H1 (cell line): ENCODE measurements around the gene PRKN. TPM values are rescaled to one million over a fixed set of nuclear protein-coding genes. Genes with fewer than 3 reads are reported as not detected.

ENCODE experiments used
- CTCF ChIA-PET: fragments of 300-600 bp; sonication (Branson Sonifier 250); formaldehyde crosslinking; loops from one replicate; lab custom pipeline; 2021; ENCODE audit not compliant: partially characterized antibody; lab: Charles Lee
- POLR2A ChIA-PET: fragments of 300-600 bp; sonication (Branson Sonifier 250); formaldehyde crosslinking; loops from one replicate; lab custom pipeline; 2021; ENCODE audit warnings: inconsistent platforms; ENCODE audit not compliant: partially characterized antibody; lab: Charles Lee
- DNase-seq, 2 experiments: peaks; one replicate each; pipeline versions ENCODE4 v3.0.0 to v3.0.0-alpha.2; 2010 to 2022; ENCODE audit warnings: low spot score in 2 of 2, low read depth in 1 of 2, mixed read lengths in 1 of 2
- FAIRE-seq: peaks from 2 replicates; lab custom pipeline; 2011; peaks lifted over from hg19 to GRCh38; lab: Jason Lieb, UNC
- H2AFZ ChIP-seq: 2 replicates; pipeline ENCODE4 v1.8.1; 2012; ENCODE audit warnings: low read length, inconsistent platforms
- H2AK5ac ChIP-seq: 2 replicates; pipeline ENCODE4 v1.6.1; 2013; ENCODE audit warnings: low read depth, low read length
- H2BK120ac ChIP-seq: replicated peaks from 2 replicates; pipeline ENCODE3; 2013; ENCODE audit warnings: low read depth, low read length, inconsistent platforms
- H2BK12ac ChIP-seq: 2 replicates; pipeline ENCODE4 v1.6.1; 2013; ENCODE audit warnings: low read depth, low read length
- H2BK15ac ChIP-seq: 2 replicates; pipeline ENCODE4 v1.6.1; 2013; ENCODE audit warnings: low read length
- H2BK20ac ChIP-seq: 2 replicates; pipeline ENCODE4 v1.6.1; 2013; ENCODE audit warnings: low read length
- H2BK5ac ChIP-seq: 2 replicates; pipeline ENCODE4 v1.6.1; 2013; ENCODE audit warnings: low read depth, low read length
- H3K14ac ChIP-seq: 2 replicates; pipeline ENCODE4 v1.6.1; 2013; ENCODE audit warnings: inconsistent platforms; ENCODE audit not compliant: insufficient read length
- H3K18ac ChIP-seq: 2 replicates; pipeline ENCODE4 v1.6.1; 2013; ENCODE audit warnings: low read length; ENCODE audit errors: extremely low read depth
- H3K23ac ChIP-seq: 2 replicates; pipeline ENCODE4 v1.6.1; 2013; ENCODE audit warnings: inconsistent platforms; ENCODE audit not compliant: insufficient read length
- H3K23me2 ChIP-seq: 2 replicates; pipeline ENCODE4 v1.6.1; 2013; ENCODE audit warnings: low read depth, low read length
- H3K27ac ChIP-seq: 2 replicates; pipeline ENCODE4 v1.6.1; 2011; ENCODE audit warnings: low read depth, low read length, inconsistent platforms
- H3K27me3 ChIP-seq, 4 experiments: replicated peaks in 1 of 4; 1 replicate in 1 of 4; 2 replicates in 3 of 4; pipeline versions ENCODE4 v1.6.1 to v1.8.1; 2011 to 2013; ENCODE audit warnings: low read length in 3 of 4, mild to moderate bottlenecking in 3 of 4, inconsistent platforms in 2 of 4, mixed read lengths in 2 of 4, moderate library complexity in 1 of 4; ENCODE audit not compliant: control insufficient read depth in 3 of 4, insufficient read depth in 3 of 4; ENCODE audit errors: extremely low read depth in 1 of 4
- H3K36me3 ChIP-seq, 4 experiments: 2 replicates each; pipeline versions ENCODE4 v1.6.1 to v1.8.1; 2011 to 2013; ENCODE audit warnings: mild to moderate bottlenecking in 4 of 4, low read length in 3 of 4, moderate library complexity in 2 of 4, control low read depth in 1 of 4, inconsistent platforms in 1 of 4; ENCODE audit not compliant: insufficient read depth in 4 of 4, control insufficient read depth in 2 of 4
- H3K4ac ChIP-seq: replicated peaks from 2 replicates; pipeline ENCODE3; 2013; ENCODE audit warnings: low read length, low read depth, mixed read lengths, inconsistent platforms; ENCODE audit not compliant: insufficient read length
- H3K4me1 ChIP-seq, 4 experiments: replicated peaks in 1 of 4; 1 replicate in 1 of 4; 2 replicates in 3 of 4; pipeline versions ENCODE4 v1.6.1 to v1.8.1; 2011 to 2013; ENCODE audit warnings: low read length in 3 of 4, inconsistent platforms in 2 of 4, mixed read lengths in 1 of 4; ENCODE audit not compliant: insufficient read depth in 4 of 4, control insufficient read depth in 3 of 4
- H3K4me2 ChIP-seq, 2 experiments: 2 replicates each; pipeline versions ENCODE4 v1.6.1 to v1.8.1; 2011 to 2013; ENCODE audit warnings: low read depth in 2 of 2, low read length in 2 of 2, control low read depth in 1 of 2, inconsistent platforms in 1 of 2, mild to moderate bottlenecking in 1 of 2; ENCODE audit not compliant: insufficient read depth in 1 of 2
- H3K4me3 ChIP-seq, 4 experiments: fragments of 200-600, 300-600 bp in 1 of 4; sonication (generic), shearing (Covaris generic), sonication (Bioruptor Twin) in 1 of 4; 2 replicates each; pipeline versions ENCODE4 v1.5.1 to v1.8.1; 2011 to 2016; ENCODE audit warnings: low read length in 4 of 4, low read depth in 3 of 4, control low read depth in 2 of 4, inconsistent platforms in 2 of 4, mild to moderate bottlenecking in 2 of 4, mixed read lengths in 1 of 4, moderate library complexity in 1 of 4; ENCODE audit not compliant: insufficient read depth in 2 of 4; ENCODE audit errors: extremely low read depth in 1 of 4
- H3K56ac ChIP-seq: replicated peaks from 2 replicates; pipeline ENCODE3; 2013; ENCODE audit warnings: low read depth, mild to moderate bottlenecking, mixed read lengths, low read length, inconsistent platforms; ENCODE audit not compliant: insufficient read length
- H3K79me1 ChIP-seq: 2 replicates; pipeline ENCODE4 v1.6.1; 2013; ENCODE audit warnings: low read depth, low read length, control low read depth
- H3K79me2 ChIP-seq, 2 experiments: 2 replicates each; pipeline versions ENCODE4 v1.6.1 to v1.8.1; 2012 to 2013; ENCODE audit warnings: low read length in 2 of 2, mild to moderate bottlenecking in 2 of 2, inconsistent platforms in 1 of 2; ENCODE audit not compliant: insufficient read depth in 2 of 2, control insufficient read depth in 1 of 2
- H3K9ac ChIP-seq, 4 experiments: replicated peaks in 1 of 4; 1 replicate in 1 of 4; 2 replicates in 3 of 4; pipeline versions ENCODE4 v1.6.1 to v1.8.1; 2011 to 2013; ENCODE audit warnings: low read depth in 3 of 4, low read length in 3 of 4, control low read depth in 2 of 4, mild to moderate bottlenecking in 2 of 4, moderate library complexity in 2 of 4, inconsistent platforms in 1 of 4; ENCODE audit errors: extremely low read depth in 1 of 4
- H3K9me3 ChIP-seq, 2 experiments: 2 replicates each; pipeline versions ENCODE4 v1.6.1 to v1.8.1; 2012 to 2013; ENCODE audit warnings: mild to moderate bottlenecking in 2 of 2, moderate library complexity in 2 of 2, control low read depth in 1 of 2, inconsistent platforms in 1 of 2, low read depth in 1 of 2, low read length in 1 of 2, mixed read lengths in 1 of 2; ENCODE audit not compliant: insufficient read depth in 2 of 2
- H4K20me1 ChIP-seq, 2 experiments: replicated peaks in 1 of 2; 2 replicates each; pipeline versions ENCODE3 to v1.8.1; 2011 to 2013; ENCODE audit warnings: inconsistent platforms in 2 of 2, low read length in 2 of 2, mild to moderate bottlenecking in 1 of 2; ENCODE audit not compliant: insufficient read depth in 2 of 2, control insufficient read depth in 1 of 2
- H4K5ac ChIP-seq: 2 replicates; pipeline ENCODE4 v1.6.1; 2013; ENCODE audit warnings: low read length, low read depth, mixed read lengths, inconsistent platforms; ENCODE audit not compliant: insufficient read length
- H4K8ac ChIP-seq: 2 replicates; pipeline ENCODE4 v1.8.0; 2013; ENCODE audit warnings: mild to moderate bottlenecking, moderate library complexity, low read length, inconsistent platforms; ENCODE audit not compliant: insufficient read depth; ENCODE audit errors: extremely low read depth
- H4K91ac ChIP-seq: replicated peaks from 2 replicates; pipeline ENCODE3; 2013; ENCODE audit warnings: low read length, mixed read lengths, inconsistent platforms; ENCODE audit not compliant: insufficient read length
- ATF3 ChIP-seq: IDR thresholded peaks from 2 replicates; pipeline ENCODE4 v1.6.1; 2011; ENCODE audit warnings: low read depth, mild to moderate bottlenecking, low read length; ENCODE audit not compliant: insufficient read depth
- BRCA1 ChIP-seq: IDR thresholded peaks from 2 replicates; pipeline ENCODE4 v1.6.1; 2012; ENCODE audit warnings: low read depth, low read length, improper control_type of control experiment
- CBX8 ChIP-seq: fragments of 300-800, 300-1000 bp; sonication (generic); IDR thresholded peaks from 2 replicates; pipeline ENCODE4 v1.7.1; 2016; ENCODE audit warnings: low read depth, low read length, borderline replicate concordance
- CEBPB ChIP-seq: IDR thresholded peaks from 2 replicates; pipeline ENCODE4 v1.6.1; 2012; ENCODE audit warnings: low read depth, low read length
- EP300 ChIP-seq, 2 experiments: IDR thresholded peaks; 1 replicate in 1 of 2; 2 replicates in 1 of 2; pipeline ENCODE4 v1.6.1; 2011 to 2012; ENCODE audit warnings: low read depth in 2 of 2, low read length in 2 of 2, mild to moderate bottlenecking in 2 of 2, borderline replicate concordance in 1 of 2, inconsistent platforms in 1 of 2, moderate library complexity in 1 of 2
- GTF2F1 ChIP-seq: IDR thresholded peaks from 2 replicates; pipeline ENCODE4 v1.6.1; 2012; ENCODE audit warnings: low read depth, low read length, improper control_type of control experiment, borderline replicate concordance
- KDM5A ChIP-seq: fragments of 200-600 bp; IDR thresholded peaks from 2 replicates; pipeline ENCODE4 v1.7.1; 2012; ENCODE audit warnings: mild to moderate bottlenecking, low read length, inconsistent platforms, mixed read lengths
- MAFK ChIP-seq: IDR thresholded peaks from 2 replicates; pipeline ENCODE4 v1.6.1; 2012; ENCODE audit warnings: low read depth, mild to moderate bottlenecking, improper control_type of control experiment, low read length
- MAX ChIP-seq: IDR thresholded peaks from 2 replicates; pipeline ENCODE4 v1.6.1; 2012; ENCODE audit warnings: inconsistent platforms
- PHF8 ChIP-seq: fragments of 200-600 bp; sonication (generic); conservative IDR thresholded peaks from 2 replicates; pipeline ENCODE4 v1.7.1; 2012; ENCODE audit warnings: low read depth, mild to moderate bottlenecking, inconsistent platforms, low read length, moderate library complexity
- POLR2AphosphoS5 ChIP-seq: IDR thresholded peaks from 2 replicates; pipeline ENCODE4 v1.6.1; 2011; ENCODE audit warnings: low read depth, low read length
- POU5F1 ChIP-seq: IDR thresholded peaks from 2 replicates; pipeline ENCODE4 v1.6.1; 2011; ENCODE audit warnings: low read depth, mild to moderate bottlenecking, low read length, moderate library complexity
- SP1 ChIP-seq: IDR thresholded peaks from 2 replicates; pipeline ENCODE4 v1.6.1; 2011; ENCODE audit warnings: low read depth, low read length
- SUZ12 ChIP-seq: fragments of 200-600 bp; sonication (generic); IDR thresholded peaks from 2 replicates; pipeline ENCODE4 v1.6.1; 2012; ENCODE audit warnings: mild to moderate bottlenecking, inconsistent platforms, low read length, moderate library complexity, mixed read lengths
- TCF12 ChIP-seq: IDR thresholded peaks from 2 replicates; pipeline ENCODE4 v1.6.1; 2011; ENCODE audit warnings: low read depth, mild to moderate bottlenecking, low read length
- WGBS, 2 experiments: shearing (Covaris generic) in 1 of 2; methylation state at CpG; one replicate each; pipeline versions ENCODE4 v1.1.6 to v1.1.7; 2013 to 2015; ENCODE audit warnings: low lambda C conversion rate in 2 of 2, mixed read lengths in 2 of 2, inconsistent platforms in 1 of 2, low coverage in 1 of 2, missing lambda C conversion rate in 1 of 2; ENCODE audit not compliant: insufficient replicate concordance in 2 of 2, insufficient coverage in 1 of 2, insufficient read length in 1 of 2; ENCODE audit errors: extremely low coverage in 1 of 2, missing lambda C conversion rate in 1 of 2; 5-methylcytosine and 5-hydroxymethylcytosine counted together
- polyA plus RNA-seq, 7 experiments: library from polyadenylated mRNA; depleted of rRNA in 3 of 7; stranded (reverse) in 5 of 7; unstranded in 2 of 7; fragments of >200 nt in 5 of 7; fragments of 200-250 nt in 2 of 7; gene quantifications; 1 replicate in 5 of 7; 2 replicates in 1 of 7; 4 replicates in 1 of 7; pipeline versions ENCODE4 v1.2.1 to v1.2.3, GENCODE V29; 2011 to 2013; ENCODE audit warnings: missing spikeins in 2 of 7, mixed read lengths in 2 of 7
- total RNA-seq: library from RNA; stranded (reverse); fragmentation: NEBNext Ultra II Directional; extraction: Animal tissue kit (Norgen Biotek cat#: 25700); gene quantifications from 2 replicates; pipeline ENCODE4 v1.2.1, GENCODE V29; 2021

PRKN gene
- total and polyA plus RNA-seq, 2 of the 8 experiments (the other 6 are each of a cell fraction or from before 2014, with no cell fraction given): 0.13 to 0.29 TPM

GRCh38 chr6:161747506-161747905 is 980.1 kb downstream of the PRKN start:
- 91% methylated on average over 7 of the region's 7 CpGs; no CpG with 5 or more reads in 1 of the 2 experiments for WGBS, 2 experiments
- H3K4me3 ChIP-seq: no peak overlapping the region
- H3K23ac ChIP-seq: no peak overlapping the region
- CTCF ChIA-PET: interaction anchor here (0.6 to 2.1 kb wide), 8 partner anchors 15 to 456 kb away, joined by 3 to 8 read pairs (median 4); no protein-coding TSS in a partner anchor
- no peaks in the 10 kb centered on the region for H4K20me1 ChIP-seq
- H3K27me3 ChIP-seq: no peaks in the 10 kb centered on the region
- no peak overlapping the region for H4K5ac ChIP-seq
- no peaks in the 10 kb centered on the region for H3K36me3 ChIP-seq
- H3K79me1 ChIP-seq: no peaks in the 10 kb centered on the region
- no peak overlapping the region for H4K8ac ChIP-seq
- no peak overlapping the region for H2BK120ac ChIP-seq
- no peaks in the 10 kb centered on the region for H3K23me2 ChIP-seq
- H3K14ac ChIP-seq: no peak overlapping the region
- H2BK12ac ChIP-seq: no peak overlapping the region
- H3K4me1 ChIP-seq: no peaks in the 10 kb centered on the region
- POLR2A ChIA-PET: no interaction called here
- no peak overlapping the region for H2BK5ac ChIP-seq
- no peak overlapping the region for H2BK20ac ChIP-seq
- DNase-seq: no peak
- H3K18ac ChIP-seq: no peak overlapping the region
- no peaks in the 10 kb centered on the region for H3K9me3 ChIP-seq
- no peak overlapping the region for H4K91ac ChIP-seq
- no peaks in the 10 kb centered on the region for H3K79me2 ChIP-seq
- H2AFZ ChIP-seq: no peak overlapping the region
- TF ChIP-seq SUZ12: no peak
- TF ChIP-seq MAFK: no peak
- TF ChIP-seq MAX: no peak
- no peak for TF ChIP-seq POU5F1
- no peak for TF ChIP-seq PHF8
- TF ChIP-seq ATF3: no peak
- no peak for TF ChIP-seq BRCA1
- TF ChIP-seq CBX8: no peak
- TF ChIP-seq POLR2AphosphoS5: no peak
- no peak for TF ChIP-seq GTF2F1
- TF ChIP-seq EP300 (IDR thresholded peaks at IDR 0.05; ENCODE audit: borderline replicate concordance in 1 of 2, low read depth in 2 of 2, low read length in 2 of 2): no peak
- TF ChIP-seq SP1: no peak
- no peak for TF ChIP-seq TCF12
- no peak for TF ChIP-seq CEBPB
- no peak for TF ChIP-seq KDM5A
- no peak for FAIRE-seq
- H3K9ac ChIP-seq: no peak overlapping the region
- no peak overlapping the region for H2AK5ac ChIP-seq
- H3K56ac ChIP-seq: no peak overlapping the region
- H2BK15ac ChIP-seq: no peak overlapping the region
- no peak overlapping the region for H3K27ac ChIP-seq
- H3K4me2 ChIP-seq: no peak overlapping the region
- H3K4ac ChIP-seq: no peak overlapping the region
